Lower leg skin (tissue), 3 donors: ENCODE measurements around the gene SRD5A1.

ENCODE experiments used
- POLR2A ChIP-seq, 2 donors: fragments of 450-650 bp; IDR thresholded peaks; one replicate each; pipeline ENCODE4 v1.6.1; 2016 to 2017; ENCODE audit warnings: antibody characterized with exemption in 2 of 2, mild to moderate bottlenecking in 1 of 2, moderate library complexity in 1 of 2
- TF ChIP-seq, protein P1 (sequence below), 3 donors: fragments of 450-650 bp; IDR thresholded peaks; one replicate each; pipeline ENCODE4 v1.5.1; 2016; ENCODE audit warnings: antibody characterized with exemption in 3 of 3, mild to moderate bottlenecking in 3 of 3, moderate library complexity in 2 of 3

DNA sequence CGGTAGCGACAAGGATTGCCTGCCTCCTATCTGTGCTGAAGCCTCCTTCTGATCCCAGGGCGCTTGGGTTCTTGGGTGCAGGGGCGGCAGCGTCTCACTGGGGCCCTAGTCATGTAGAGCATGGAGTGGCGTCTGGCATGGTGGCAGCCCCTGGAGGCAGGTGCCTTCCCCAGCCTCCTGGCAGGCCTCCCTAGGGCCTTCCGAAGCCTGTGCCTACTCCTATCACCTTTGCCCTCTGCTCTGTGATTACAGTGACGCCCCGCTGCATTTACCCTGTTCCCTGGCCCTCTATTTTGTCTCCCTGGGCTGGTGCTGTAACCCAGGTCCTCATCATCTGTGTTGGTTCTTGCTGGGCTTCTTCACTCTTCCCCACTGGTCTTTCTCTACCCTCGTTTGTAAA is 3.8 kb downstream of the SRD5A1 start:
- TF ChIP-seq, protein P1, sequence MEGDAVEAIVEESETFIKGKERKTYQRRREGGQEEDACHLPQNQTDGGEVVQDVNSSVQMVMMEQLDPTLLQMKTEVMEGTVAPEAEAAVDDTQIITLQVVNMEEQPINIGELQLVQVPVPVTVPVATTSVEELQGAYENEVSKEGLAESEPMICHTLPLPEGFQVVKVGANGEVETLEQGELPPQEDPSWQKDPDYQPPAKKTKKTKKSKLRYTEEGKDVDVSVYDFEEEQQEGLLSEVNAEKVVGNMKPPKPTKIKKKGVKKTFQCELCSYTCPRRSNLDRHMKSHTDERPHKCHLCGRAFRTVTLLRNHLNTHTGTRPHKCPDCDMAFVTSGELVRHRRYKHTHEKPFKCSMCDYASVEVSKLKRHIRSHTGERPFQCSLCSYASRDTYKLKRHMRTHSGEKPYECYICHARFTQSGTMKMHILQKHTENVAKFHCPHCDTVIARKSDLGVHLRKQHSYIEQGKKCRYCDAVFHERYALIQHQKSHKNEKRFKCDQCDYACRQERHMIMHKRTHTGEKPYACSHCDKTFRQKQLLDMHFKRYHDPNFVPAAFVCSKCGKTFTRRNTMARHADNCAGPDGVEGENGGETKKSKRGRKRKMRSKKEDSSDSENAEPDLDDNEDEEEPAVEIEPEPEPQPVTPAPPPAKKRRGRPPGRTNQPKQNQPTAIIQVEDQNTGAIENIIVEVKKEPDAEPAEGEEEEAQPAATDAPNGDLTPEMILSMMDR (IDR thresholded peaks at IDR 0.05): no peak
- no peak for TF ChIP-seq POLR2A (IDR thresholded peaks at IDR 0.05)
